Neural cell (in vitro differentiated cells): ENCODE data around the gene NFIB. TPM values are rescaled to one million over a fixed set of nuclear protein-coding genes. Genes with fewer than 3 reads are reported as not detected.

Source experiments
- H2AFZ ChIP-seq: fragments of 200-600, 300-800 bp; sonication (generic), shearing (Covaris generic); 2 replicates; pipeline ENCODE4 v1.6.0; 2014; ENCODE audit warnings: low read depth, mild to moderate bottlenecking, antibody characterized with exemption, low read length, moderate library complexity
- H3F3A ChIP-seq: fragments of 200-600 bp; shearing (Covaris generic); 2 replicates; pipeline ENCODE4 v1.6.1; 2016; ENCODE audit warnings: mild to moderate bottlenecking, moderate library complexity, mixed read lengths, antibody characterized with exemption, low read length; ENCODE audit not compliant: insufficient read depth, poor library complexity, severe bottlenecking
- H3K27ac ChIP-seq: fragments of 200-600, 300-800 bp; sonication (generic), shearing (Covaris generic); 2 replicates; pipeline ENCODE4 v1.5.1; 2014; ENCODE audit warnings: mild to moderate bottlenecking, low read length, moderate library complexity
- H3K27me3 ChIP-seq: fragments of 300-800, 200-600 bp; sonication (generic), shearing (Covaris generic); 2 replicates; pipeline ENCODE4 v1.6.0; 2014; ENCODE audit warnings: mild to moderate bottlenecking, low read depth, low read length, moderate library complexity; ENCODE audit not compliant: insufficient read depth
- H3K36me3 ChIP-seq: fragments of 300-800, 200-600 bp; sonication (generic), shearing (Covaris generic); 2 replicates; pipeline ENCODE4 v1.5.1; 2014; ENCODE audit warnings: mild to moderate bottlenecking, antibody characterized with exemption, low read length, moderate library complexity; ENCODE audit not compliant: insufficient read depth
- H3K4me2 ChIP-seq: fragments of 300-800, 200-600 bp; sonication (generic), shearing (Covaris generic); 2 replicates; pipeline ENCODE4 v1.6.0; 2014; ENCODE audit warnings: mild to moderate bottlenecking, low read length
- H3K4me3 ChIP-seq: fragments of 300-800, 200-600 bp; sonication (generic), shearing (Covaris generic); 2 replicates; pipeline ENCODE4 v1.5.1; 2014; ENCODE audit warnings: mild to moderate bottlenecking, low read length, moderate library complexity
- H3K79me2 ChIP-seq: fragments of 200-600 bp; shearing (Covaris generic); replicated peaks from 2 replicates; pipeline ENCODE4 v1.6.0; 2014; ENCODE audit warnings: mild to moderate bottlenecking, low read length, moderate library complexity; ENCODE audit not compliant: insufficient read depth
- H3K9ac ChIP-seq: fragments of 300-800, 200-600 bp; sonication (generic), shearing (Covaris generic); 2 replicates; pipeline ENCODE4 v1.6.1; 2016; ENCODE audit warnings: mild to moderate bottlenecking, low read length, mixed read lengths
- H3K9me2 ChIP-seq: fragments of 200-600 bp; shearing (Covaris generic); 2 replicates; pipeline ENCODE4 v1.6.1; 2016; ENCODE audit warnings: mild to moderate bottlenecking, low read length, mixed read lengths; ENCODE audit not compliant: insufficient read depth
- H3K9me3 ChIP-seq: fragments of 200-600, 300-800 bp; sonication (generic), shearing (Covaris generic); 2 replicates; pipeline ENCODE4 v1.6.1; 2016; ENCODE audit warnings: mild to moderate bottlenecking, mixed run types, low read length, moderate library complexity, mixed read lengths
- H4K20me1 ChIP-seq: fragments of 200-600 bp; shearing (Covaris generic); 2 replicates; pipeline ENCODE4 v1.6.1; 2016; ENCODE audit warnings: mild to moderate bottlenecking, mixed run types; ENCODE audit not compliant: insufficient read depth
- CTCF ChIP-seq: fragments of 450-650 bp; IDR thresholded peaks from 2 replicates; pipeline ENCODE4 v1.5.1; 2014; ENCODE audit warnings: antibody characterized with exemption, mild to moderate bottlenecking, moderate library complexity; ENCODE audit not compliant: poor library complexity, severe bottlenecking
- EP300 ChIP-seq: fragments of 450-650 bp; conservative IDR thresholded peaks from 2 replicates; pipeline ENCODE4 v1.6.1; 2014; ENCODE audit warnings: antibody characterized with exemption, mild to moderate bottlenecking, moderate library complexity; ENCODE audit not compliant: poor library complexity, severe bottlenecking
- EZH2 ChIP-seq: fragments of 200-600, 300-800 bp; shearing (Covaris generic), sonication (generic); IDR thresholded peaks from 2 replicates; pipeline ENCODE4 v1.6.1; 2014; ENCODE audit warnings: antibody characterized with exemption, low read length, borderline replicate concordance, mild to moderate bottlenecking; ENCODE audit not compliant: insufficient read depth, poor library complexity, severe bottlenecking
- MXI1 ChIP-seq: fragments of 450-650 bp; conservative IDR thresholded peaks from 2 replicates; pipeline ENCODE4 v1.6.1; 2014; ENCODE audit warnings: antibody characterized with exemption, mild to moderate bottlenecking; ENCODE audit not compliant: poor library complexity, severe bottlenecking
- POLR2AphosphoS5 ChIP-seq: IDR thresholded peaks from 2 replicates; pipeline ENCODE4 v1.6.1; 2012
- RAD21 ChIP-seq: fragments of 450-650 bp; conservative IDR thresholded peaks from 2 replicates; pipeline ENCODE4 v1.6.1; 2014; ENCODE audit warnings: antibody characterized with exemption, mild to moderate bottlenecking, moderate library complexity
- REST ChIP-seq: IDR thresholded peaks from 2 replicates; pipeline ENCODE4 v1.6.1; 2012; ENCODE audit warnings: borderline replicate concordance
- SMC3 ChIP-seq: fragments of 450-650 bp; conservative IDR thresholded peaks from 2 replicates; pipeline ENCODE4 v1.6.1; 2014; ENCODE audit warnings: antibody characterized with exemption, mild to moderate bottlenecking, moderate library complexity; ENCODE audit not compliant: poor library complexity
- TAF1 ChIP-seq: IDR thresholded peaks from 2 replicates; pipeline ENCODE4 v1.6.1; 2012; ENCODE audit warnings: low read depth
- polyA plus RNA-seq: library from polyadenylated mRNA; depleted of rRNA; stranded (reverse); fragments of >200 nt; gene quantifications from 2 replicates; pipeline ENCODE4 v1.2.3, GENCODE V29; 2014

Gene NFIB
- polyA plus RNA-seq, 1 donor from 2014 or later: 0.73 TPM

GRCh38 chr9:14103115-14103514, 210.8 kb downstream of the NFIB start:
- H3K27ac ChIP-seq: no peak overlapping the region
- no peak overlapping the region for H3K4me3 ChIP-seq
- H2AFZ ChIP-seq: no peak overlapping the region
- H3K4me2 ChIP-seq: no peak overlapping the region
- H3K36me3 ChIP-seq: no peaks in the 10 kb centered on the region
- TF ChIP-seq RAD21: no peak
- no peak for TF ChIP-seq POLR2AphosphoS5
- TF ChIP-seq REST: no peak
- no peak for TF ChIP-seq EZH2
- no peak for TF ChIP-seq CTCF
- H4K20me1 ChIP-seq: no peaks in the 10 kb centered on the region
- H3K9ac ChIP-seq: no peak overlapping the region
- H3K27me3 ChIP-seq: no peaks in the 10 kb centered on the region
- no peaks in the 10 kb centered on the region for H3K9me3 ChIP-seq
- H3K79me2 ChIP-seq: no peaks in the 10 kb centered on the region
- H3K9me2 ChIP-seq: no peaks in the 10 kb centered on the region
- H3F3A ChIP-seq: no peaks in the 10 kb centered on the region

- no peak overlapping the region for H3K4me2 ChIP-seq
- no peak overlapping the region for H2AFZ ChIP-seq
- TF ChIP-seq SMC3: no peak
- no peak for TF ChIP-seq MXI1
- TF ChIP-seq REST: no peak
- TF ChIP-seq TAF1: no peak
- TF ChIP-seq EZH2: no peak
- TF ChIP-seq POLR2AphosphoS5: no peak
- TF ChIP-seq RAD21: no peak
- no peak for TF ChIP-seq CTCF
- TF ChIP-seq EP300: no peak
- no peaks in the 10 kb centered on the region for H3K79me2 ChIP-seq
- H3K9me3 ChIP-seq: no peaks in the 10 kb centered on the region
- H3K9ac ChIP-seq: no peak overlapping the region
- H3F3A ChIP-seq: no peaks in the 10 kb centered on the region
- H3K36me3 ChIP-seq: no peaks in the 10 kb centered on the region
- H4K20me1 ChIP-seq: no peaks in the 10 kb centered on the region
- no peaks in the 10 kb centered on the region for H3K9me2 ChIP-seq
- H3K27ac ChIP-seq: no peak overlapping the region
- no peaks in the 10 kb centered on the region for H3K27me3 ChIP-seq
- H3K4me3 ChIP-seq: no peak overlapping the region
Measured at GRCh38 chr9:14099737-14100136, 214.2 kb downstream of the NFIB start.
